Activated CD4-positive, alpha-beta memory T cell treated with anti-CD3 and anti-CD28 coated beads, Interleukin-2, amount 10 ng/mL, durations not matched to agents 7 days and 5 days (primary cell): ENCODE measurements around the gene CORIN. TPM values are rescaled to one million over a fixed set of nuclear protein-coding genes. Genes with fewer than 3 reads are reported as not detected.
"Not testable (repeated sequence)": the region's sequence is repeated elsewhere in the genome, so short reads cannot be mapped to it uniquely, and the experiment has no call there.

Source experiments
- CTCF ChIA-PET: fragments of 350-600 bp; sonication (Branson Sonifier 250); formaldehyde crosslinking; loops from one replicate; lab custom pipeline; 2021; ENCODE audit warnings: antibody characterized with exemption, inconsistent platforms; lab: Charles Lee
- POLR2A ChIA-PET: fragments of 350-600 bp; sonication (Branson Sonifier 250); formaldehyde crosslinking; loops from one replicate; lab custom pipeline; 2021; ENCODE audit warnings: antibody characterized with exemption; lab: Charles Lee
- DNase-seq: peaks from one replicate; pipeline ENCODE4 v3.0.0-alpha.2; 2020
- H3K27ac Mint-ChIP-seq: one replicate; pipeline ENCODE4 v1.8.0; 2021; ENCODE audit warnings: mild to moderate bottlenecking, mixed read lengths
- H3K27me3 Mint-ChIP-seq: one replicate; pipeline ENCODE4 v1.8.0; 2021; ENCODE audit warnings: mixed read lengths
- H3K36me3 Mint-ChIP-seq: one replicate; pipeline ENCODE4 v1.8.0; 2021; ENCODE audit warnings: low read depth, mixed read lengths
- H3K4me1 Mint-ChIP-seq: one replicate; pipeline ENCODE4 v1.8.0; 2021; ENCODE audit warnings: mixed read lengths
- H3K4me3 Mint-ChIP-seq: one replicate; pipeline ENCODE4 v1.8.0; 2021; ENCODE audit warnings: mild to moderate bottlenecking, mixed read lengths
- H3K9me3 Mint-ChIP-seq: one replicate; pipeline ENCODE4 v1.8.0; 2021; ENCODE audit warnings: mixed read lengths
- total RNA-seq, 2 experiments: library from RNA; stranded (reverse); gene quantifications; one replicate each; pipeline ENCODE4 v1.2.3, GENCODE V29; 2021

CORIN gene
- total RNA-seq, 2 experiments from 2014 or later, result 0.08 TPM; not detected in 1

DNA sequence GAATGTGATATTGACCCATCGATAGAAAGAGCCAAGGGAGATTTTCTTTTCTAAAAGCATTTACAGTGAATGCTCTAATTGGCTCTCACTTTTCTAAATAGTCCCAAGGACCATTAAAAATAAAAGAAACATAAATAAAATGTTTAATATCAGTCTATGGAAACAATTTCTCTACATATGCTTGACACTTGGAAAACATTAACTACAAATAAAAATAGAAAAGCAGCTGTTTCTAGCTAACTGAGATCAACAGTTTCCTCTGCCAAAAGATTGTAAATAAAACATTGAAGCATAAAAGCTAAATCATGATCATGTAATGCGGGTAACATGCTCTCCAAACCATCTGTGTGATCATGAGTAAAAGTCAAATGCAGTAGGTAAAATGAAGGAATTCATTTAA lies 49.7 kb downstream of the CORIN start:
- no peaks in the 10 kb centered on the region for H3K36me3 Mint-ChIP-seq
- peaks cover 11% of the 10 kb centered on the region for H3K27me3 Mint-ChIP-seq
- ChIA-PET POLR2A (no interaction called here), CTCF (no interaction called here)
- H3K27ac Mint-ChIP-seq, result no peak overlapping the region
- no peaks in the 10 kb centered on the region for H3K4me1 Mint-ChIP-seq
- H3K9me3 Mint-ChIP-seq, result no peaks in the 10 kb centered on the region
- no peak overlapping the region for H3K4me3 Mint-ChIP-seq
- DNase-seq, result no peak

DNA sequence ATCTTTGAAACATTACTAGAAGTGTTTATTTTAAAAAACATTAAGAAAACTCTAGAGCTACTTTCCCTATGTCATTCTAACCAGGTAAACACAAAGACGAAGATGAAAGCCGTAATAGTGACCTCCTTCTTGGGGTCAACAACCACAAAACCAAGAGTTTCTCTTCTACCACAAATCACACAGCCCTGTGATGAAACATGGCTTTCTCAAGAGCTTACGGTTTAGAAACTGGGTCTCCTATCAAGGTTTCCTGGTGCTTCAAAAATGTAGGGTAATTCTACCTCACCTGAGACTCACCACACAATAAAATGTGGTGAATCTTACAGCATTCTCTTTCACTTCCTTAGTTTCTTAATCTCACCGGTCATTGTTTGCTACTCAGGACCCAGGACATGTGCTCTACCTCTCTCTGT lies 50.9 kb downstream of the CORIN start:
- H3K27ac Mint-ChIP-seq, result no peak overlapping the region
- no peaks in the 10 kb centered on the region for H3K36me3 Mint-ChIP-seq
- no peak for DNase-seq
- ChIA-PET POLR2A (no interaction called here), CTCF (no interaction called here)
- no peaks in the 10 kb centered on the region for H3K9me3 Mint-ChIP-seq
- no peak overlapping the region for H3K4me3 Mint-ChIP-seq
- H3K27me3 Mint-ChIP-seq, result peaks cover 11% of the 10 kb centered on the region
- no peaks in the 10 kb centered on the region for H3K4me1 Mint-ChIP-seq

DNA sequence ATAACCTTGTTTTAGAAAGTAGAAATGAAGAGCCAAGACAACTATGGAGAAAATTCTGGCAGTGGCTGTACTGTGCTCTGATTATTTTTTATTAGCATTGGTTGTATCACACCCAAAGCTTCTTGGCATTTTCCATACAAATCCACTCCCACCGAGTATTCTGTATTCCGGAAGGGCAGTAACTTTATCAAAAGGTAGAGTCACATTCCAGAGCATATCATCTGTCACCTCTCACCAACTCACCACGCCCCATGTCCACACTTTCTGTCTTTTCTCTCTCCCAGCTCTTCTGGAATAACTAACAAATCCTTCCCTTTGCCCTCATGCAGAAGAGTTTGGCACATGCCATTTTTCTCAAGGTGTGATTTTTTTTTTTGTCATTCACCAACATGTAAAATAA lies 52.7 kb downstream of the CORIN start:
- no peaks in the 10 kb centered on the region for H3K4me1 Mint-ChIP-seq
- H3K9me3 Mint-ChIP-seq, result no peaks in the 10 kb centered on the region
- no peaks in the 10 kb centered on the region for H3K36me3 Mint-ChIP-seq
- ChIA-PET POLR2A (no interaction called here), CTCF (no interaction called here)
- DNase-seq, result no peak
- no peak overlapping the region for H3K27ac Mint-ChIP-seq
- H3K27me3 Mint-ChIP-seq, result peaks cover 8% of the 10 kb centered on the region
- H3K4me3 Mint-ChIP-seq, result no peak overlapping the region

DNA sequence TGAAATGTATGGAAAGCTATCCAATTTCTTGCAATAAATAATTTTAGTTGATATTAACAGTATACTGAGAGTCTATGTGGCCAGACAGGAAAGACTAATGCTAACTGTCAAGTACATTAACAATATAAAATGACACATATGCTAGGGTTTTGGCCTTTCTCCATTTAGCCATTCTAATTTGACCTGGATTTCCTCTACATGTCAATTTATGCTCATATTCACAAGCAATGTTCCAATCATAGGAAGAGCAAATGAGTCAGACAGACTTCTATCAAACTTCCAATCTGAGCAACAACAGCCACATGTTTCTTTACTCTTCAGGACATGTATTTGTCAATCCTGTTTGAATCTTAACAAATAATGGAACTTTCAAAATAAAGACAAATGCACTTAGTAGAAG lies 53.6 kb downstream of the CORIN start:
- CTCF ChIA-PET, result no interaction called here
- POLR2A ChIA-PET, result no interaction called here
- H3K9me3 Mint-ChIP-seq, result no peaks in the 10 kb centered on the region
- no peak for DNase-seq
- no peaks in the 10 kb centered on the region for H3K4me1 Mint-ChIP-seq
- H3K27me3 Mint-ChIP-seq, result peaks cover 8% of the 10 kb centered on the region
- H3K36me3 Mint-ChIP-seq, result no peaks in the 10 kb centered on the region
- no peak overlapping the region for H3K4me3 Mint-ChIP-seq
- no peak overlapping the region for H3K27ac Mint-ChIP-seq

DNA sequence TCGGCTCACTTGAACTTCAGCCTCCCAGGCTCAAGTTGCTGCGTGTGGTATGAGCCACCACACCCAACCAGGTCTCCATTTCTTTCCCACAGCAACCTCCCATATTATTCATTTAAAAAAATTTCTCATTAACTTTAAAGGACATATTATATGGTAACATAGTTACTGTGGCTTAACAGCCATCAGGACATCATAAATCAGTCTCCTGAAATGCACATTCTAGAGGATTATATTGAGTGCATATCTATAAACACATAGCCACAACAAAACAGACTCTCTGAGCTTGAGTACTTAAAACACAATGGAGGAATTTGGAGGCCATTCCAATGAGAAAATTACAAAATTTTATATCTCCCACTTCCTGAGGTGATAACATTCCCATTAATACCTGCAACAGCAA lies 61.5 kb downstream of the CORIN start:
- CTCF ChIA-PET, result no interaction called here
- POLR2A ChIA-PET, result no interaction called here
- Mint-ChIP-seq H3K9me3 (no peaks in the 10 kb centered on the region), H3K27ac (no peak overlapping the region), H3K36me3 (no peaks in the 10 kb centered on the region), H3K4me3 (no peak overlapping the region), H3K27me3 (peaks cover 7% of the 10 kb centered on the region), H3K4me1 (no peaks in the 10 kb centered on the region)
- no peak for DNase-seq

DNA sequence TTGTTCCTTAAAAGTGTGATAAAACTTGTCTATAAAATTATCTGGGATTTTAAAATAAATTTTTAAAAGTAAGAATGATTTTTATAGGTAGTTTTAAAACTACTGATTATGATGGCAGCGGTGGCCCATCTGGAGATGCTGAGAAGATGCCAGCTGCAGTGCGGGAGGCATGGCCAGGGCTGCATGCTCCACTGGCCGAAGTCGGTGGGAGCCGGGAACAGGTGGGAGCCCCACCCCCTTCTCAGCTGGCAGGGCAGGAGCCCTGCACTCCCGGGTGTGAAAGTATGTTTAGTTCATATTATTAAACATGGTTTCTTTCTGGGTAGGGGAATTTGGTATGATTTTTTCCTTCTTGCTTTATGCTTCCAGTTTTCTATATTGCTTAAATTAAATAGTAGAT lies 63.8 kb downstream of the CORIN start:
- no peak for DNase-seq
- Mint-ChIP-seq H3K9me3 (no peaks in the 10 kb centered on the region), H3K27ac (no peak overlapping the region), H3K4me3 (no peak overlapping the region), H3K4me1 (no peaks in the 10 kb centered on the region), H3K36me3 (no peaks in the 10 kb centered on the region), H3K27me3 (peaks cover 10% of the 10 kb centered on the region)
- POLR2A ChIA-PET, result no interaction called here
- CTCF ChIA-PET, result no interaction called here

DNA sequence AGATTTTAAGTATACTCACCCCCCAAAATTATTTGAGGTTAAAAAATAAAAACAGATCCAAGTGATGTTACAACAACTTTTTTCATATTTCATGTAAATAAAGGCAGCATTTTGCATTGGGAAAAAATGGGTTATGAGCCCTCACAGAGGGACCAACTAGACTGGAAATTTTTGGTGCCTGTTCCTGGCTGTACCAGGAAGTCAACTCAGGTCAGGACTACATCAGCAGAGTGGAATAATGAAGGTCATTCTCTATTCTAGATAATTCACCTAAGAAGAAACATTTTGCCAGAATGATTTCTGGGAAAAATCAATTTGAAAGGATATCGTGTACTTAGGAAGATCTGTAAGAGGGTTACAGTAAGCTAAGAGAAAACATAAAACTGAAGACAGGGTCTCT lies 66.8 kb downstream of the CORIN start:
- no peaks in the 10 kb centered on the region for H3K4me1 Mint-ChIP-seq
- no peaks in the 10 kb centered on the region for H3K36me3 Mint-ChIP-seq
- no peak for DNase-seq
- H3K27me3 Mint-ChIP-seq, result peaks cover 13% of the 10 kb centered on the region
- no peaks in the 10 kb centered on the region for H3K9me3 Mint-ChIP-seq
- H3K4me3 Mint-ChIP-seq, result no peak overlapping the region
- POLR2A ChIA-PET, result no interaction called here
- CTCF ChIA-PET, result no interaction called here
- H3K27ac Mint-ChIP-seq, result no peak overlapping the region

DNA sequence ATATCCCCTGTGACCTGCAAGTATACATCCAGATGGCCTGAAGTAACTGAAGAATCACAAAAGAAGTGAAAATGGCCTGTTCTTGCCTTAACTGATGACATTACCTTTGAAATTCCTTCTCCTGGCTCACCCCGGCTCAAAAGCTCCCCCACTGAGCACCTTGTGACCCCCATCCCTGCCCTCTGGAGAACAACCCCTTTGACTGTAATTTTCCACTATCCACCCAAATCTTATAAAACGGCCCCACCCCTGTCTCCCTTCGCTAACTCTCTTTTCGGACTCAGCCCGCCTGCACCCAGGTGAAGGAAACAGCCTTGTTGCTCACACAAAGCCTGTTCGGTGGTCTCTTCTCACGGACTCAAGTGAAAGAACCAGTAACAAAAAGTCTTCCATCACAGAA lies 69.9 kb downstream of the CORIN start:
- H3K4me3 Mint-ChIP-seq, H3K9me3 Mint-ChIP-seq, CTCF ChIA-PET, H3K27me3 Mint-ChIP-seq, H3K4me1 Mint-ChIP-seq, DNase-seq, H3K27ac Mint-ChIP-seq, H3K36me3 Mint-ChIP-seq, POLR2A ChIA-PET: not testable (repeated sequence)

DNA sequence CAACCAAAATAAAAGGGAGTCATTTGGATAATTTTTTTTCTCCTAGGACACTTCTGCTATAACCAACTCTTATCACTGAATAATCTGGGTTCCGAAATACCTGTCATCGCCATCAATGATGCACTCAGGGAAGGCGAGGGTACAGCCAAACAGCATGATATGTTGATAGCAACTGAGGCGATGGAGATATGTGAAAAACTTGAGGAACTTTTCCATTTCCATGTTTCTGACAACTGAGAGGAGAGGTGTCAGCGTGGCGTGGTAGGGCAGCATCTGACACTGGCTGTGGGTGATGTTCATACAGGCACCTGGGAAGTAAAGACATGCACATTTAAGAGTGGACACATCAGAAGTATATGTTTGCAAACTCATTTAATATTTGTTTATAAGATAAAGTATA lies 74.6 kb downstream of the CORIN start:
- Mint-ChIP-seq H3K36me3 (no peaks in the 10 kb centered on the region), H3K4me1 (no peaks in the 10 kb centered on the region)
- POLR2A ChIA-PET, result no interaction called here

DNA sequence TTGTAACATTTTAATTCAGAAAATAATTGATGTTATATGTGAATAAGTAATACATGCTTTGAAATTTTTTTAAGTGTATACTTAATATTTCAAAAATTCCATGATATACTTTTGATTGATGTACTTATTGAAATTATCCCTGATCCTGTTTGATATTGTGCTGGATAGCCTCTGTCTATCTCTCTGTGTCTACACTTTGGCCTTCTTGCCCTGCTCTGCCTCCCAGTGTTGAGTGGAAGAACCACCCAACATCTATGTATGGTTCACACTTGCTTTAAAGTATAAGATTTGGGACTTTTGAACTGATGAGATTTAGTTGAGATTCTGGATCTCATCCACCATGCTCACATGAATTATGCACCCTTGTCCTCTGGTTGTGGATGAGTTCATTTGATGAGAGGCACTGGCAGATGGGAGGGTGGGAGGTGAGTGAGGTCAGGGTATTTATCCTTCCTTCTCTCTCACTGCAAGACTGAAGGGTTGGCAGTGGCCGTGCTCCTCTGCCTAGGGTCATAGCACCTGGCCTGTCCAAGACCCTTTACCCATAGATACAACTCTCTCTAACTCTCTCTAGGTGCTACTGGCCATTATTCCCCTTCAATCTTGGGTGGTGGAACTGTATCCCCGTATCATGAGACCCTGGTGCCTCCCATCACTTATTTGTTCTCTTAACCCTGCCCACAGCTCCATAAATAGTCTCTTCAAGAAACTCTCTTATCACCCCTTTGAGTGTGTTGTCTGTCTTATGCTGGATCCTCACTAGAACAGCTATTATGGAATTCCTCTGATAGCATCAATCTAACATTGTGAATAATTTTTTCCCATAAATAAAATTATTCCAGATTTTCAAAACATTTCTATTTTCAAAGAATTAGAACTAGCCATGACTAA lies 75.2 kb downstream of the CORIN start:
- no peaks in the 10 kb centered on the region for H3K9me3 Mint-ChIP-seq
- ChIA-PET CTCF (no interaction called here), POLR2A (no interaction called here)
- DNase-seq, result no peak
- no peak overlapping the region for H3K4me3 Mint-ChIP-seq
- H3K27ac Mint-ChIP-seq, result no peak overlapping the region
- peaks cover 10% of the 10 kb centered on the region for H3K27me3 Mint-ChIP-seq
- no peaks in the 10 kb centered on the region for H3K4me1 Mint-ChIP-seq
- no peaks in the 10 kb centered on the region for H3K36me3 Mint-ChIP-seq

More for the DNA sequence above, 74.6 kb downstream of the CORIN start:
- Mint-ChIP-seq H3K27ac (no peak overlapping the region), H3K27me3 (peaks cover 8% of the 10 kb centered on the region), H3K4me3 (no peak overlapping the region), H3K9me3 (no peaks in the 10 kb centered on the region)
- CTCF ChIA-PET, result no interaction called here
- DNase-seq, result no peak

DNA sequence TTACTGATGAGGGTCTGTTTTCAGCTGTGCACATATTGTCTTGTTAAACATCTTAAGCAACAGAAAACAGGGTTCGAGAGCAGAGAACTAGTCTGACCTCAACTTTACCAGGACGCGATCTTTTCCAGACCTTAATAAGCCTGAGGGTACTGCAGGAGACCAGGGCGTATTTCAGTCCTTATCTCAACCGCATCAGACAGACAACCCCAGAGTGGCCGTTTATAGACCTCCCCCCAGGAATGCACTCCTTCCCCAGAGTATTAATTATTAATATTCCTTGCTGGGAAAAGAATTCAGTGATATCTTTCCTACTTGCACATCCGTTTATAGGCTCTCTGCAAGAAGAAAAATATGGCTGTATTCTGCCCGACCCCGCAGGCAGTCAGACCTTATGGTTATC lies 84.6 kb downstream of the CORIN start:
- H3K4me3 Mint-ChIP-seq, DNase-seq, H3K9me3 Mint-ChIP-seq, H3K27ac Mint-ChIP-seq, H3K36me3 Mint-ChIP-seq, POLR2A ChIA-PET, CTCF ChIA-PET, H3K4me1 Mint-ChIP-seq: not testable (repeated sequence)
- H3K27me3 Mint-ChIP-seq, result peaks cover 10% of the 10 kb centered on the region

DNA sequence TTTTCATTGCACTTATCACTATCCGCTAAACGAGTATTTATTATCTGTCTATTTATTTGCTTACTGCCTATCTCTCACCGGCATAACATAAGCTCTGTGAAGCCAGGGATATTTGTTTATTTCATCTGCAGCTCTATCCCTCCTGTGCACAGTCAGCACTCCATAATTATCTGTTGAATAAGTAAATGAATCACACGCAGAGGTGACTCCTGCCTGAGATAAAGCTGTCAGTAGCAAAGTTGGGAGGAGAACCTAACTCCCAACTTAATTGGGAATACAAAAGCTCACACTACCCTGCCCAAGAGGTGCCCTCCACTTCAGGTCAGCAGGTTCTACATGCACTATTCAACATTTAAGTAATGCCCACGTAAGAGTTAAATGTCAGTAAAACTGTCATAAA lies 85.7 kb downstream of the CORIN start:
- ChIA-PET POLR2A (no interaction called here), CTCF (no interaction called here)
- peaks cover 4% of the 10 kb centered on the region for H3K9me3 Mint-ChIP-seq
- no peak overlapping the region for H3K27ac Mint-ChIP-seq
- no peaks in the 10 kb centered on the region for H3K36me3 Mint-ChIP-seq
- DNase-seq, result no peak
- H3K4me3 Mint-ChIP-seq, result no peak overlapping the region
- H3K27me3 Mint-ChIP-seq, result peaks cover 8% of the 10 kb centered on the region
- no peaks in the 10 kb centered on the region for H3K4me1 Mint-ChIP-seq

DNA sequence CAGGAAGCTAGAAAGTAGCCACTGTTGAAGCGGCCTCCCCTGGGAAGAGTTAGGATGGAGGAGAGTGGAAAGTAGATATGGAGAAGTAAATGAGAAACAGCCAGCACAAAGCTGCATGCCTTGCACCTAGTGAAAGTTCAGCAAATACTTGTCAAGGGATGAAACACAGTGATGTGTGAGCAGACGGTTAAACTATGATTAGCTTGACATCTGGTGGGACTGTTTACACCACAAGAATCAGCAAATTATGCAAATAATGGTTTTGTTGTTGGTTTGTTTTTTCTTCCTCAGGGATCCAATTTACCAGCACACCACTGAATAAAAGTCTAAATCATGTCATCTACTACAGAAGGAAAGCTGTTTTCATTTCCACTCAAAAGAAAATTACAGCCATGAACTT lies 87.1 kb downstream of the CORIN start:
- Mint-ChIP-seq H3K27me3 (peaks cover 5% of the 10 kb centered on the region), H3K36me3 (no peaks in the 10 kb centered on the region), H3K4me1 (no peaks in the 10 kb centered on the region), H3K4me3 (no peak overlapping the region), H3K27ac (no peak overlapping the region), H3K9me3 (peaks cover 4% of the 10 kb centered on the region)
- no peak for DNase-seq
- ChIA-PET POLR2A (no interaction called here), CTCF (no interaction called here)

DNA sequence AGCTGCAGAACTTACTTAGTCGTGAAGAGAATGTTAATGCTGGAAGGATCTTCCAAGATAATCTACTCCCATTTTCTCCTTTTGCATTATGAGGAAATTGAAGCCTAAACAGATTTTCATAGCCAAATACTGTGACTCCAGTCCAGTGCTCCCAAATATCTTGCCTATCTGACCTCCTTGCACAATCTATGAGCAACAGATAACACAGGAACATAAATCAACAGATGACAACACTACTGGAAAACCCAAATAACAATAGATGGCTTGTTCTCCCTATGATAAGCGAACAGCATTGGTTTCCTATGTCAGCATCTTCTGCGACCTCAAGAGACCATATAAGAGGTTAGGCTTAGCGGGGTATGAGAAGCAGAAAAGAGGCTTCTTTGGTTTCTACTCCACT lies 88.0 kb downstream of the CORIN start:
- Mint-ChIP-seq H3K4me3 (no peak overlapping the region), H3K4me1 (no peaks in the 10 kb centered on the region), H3K27me3 (peaks cover 3% of the 10 kb centered on the region), H3K27ac (no peak overlapping the region), H3K36me3 (no peaks in the 10 kb centered on the region), H3K9me3 (peaks cover 4% of the 10 kb centered on the region)
- ChIA-PET CTCF (no interaction called here), POLR2A (no interaction called here)
- no peak for DNase-seq
